K562 (cell line): Measurements from ENCODE around the gene CD82. TPM values are rescaled to one million over a fixed set of nuclear protein-coding genes. Genes with fewer than 3 reads are reported as not detected.

Experiments used
- ARID2 ChIP-seq: fragments of 450-650 bp; IDR thresholded peaks from 2 replicates; pipeline ENCODE4 v1.6.1; 2017; ENCODE audit warnings: antibody characterized with exemption, mild to moderate bottlenecking
- ARID3B ChIP-seq: fragments of 250-450 bp; sonication (Bioruptor Pico); IDR thresholded peaks from 2 replicates; pipeline ENCODE4 v1.4.0; 2020; ENCODE audit warnings: borderline replicate concordance
- CXXC5 ChIP-seq: fragments of 250-450 bp; sonication (Bioruptor Pico); IDR thresholded peaks from 2 replicates; pipeline ENCODE4 v1.8.0; 2022; ENCODE audit warnings: inconsistent platforms, mild to moderate bottlenecking, moderate library complexity
- EGR1 ChIP-seq: fragments of 450-650 bp; conservative IDR thresholded peaks from 2 replicates; pipeline ENCODE4 v1.6.1; 2017; ENCODE audit warnings: mild to moderate bottlenecking
- EP300 ChIP-seq: IDR thresholded peaks from 2 replicates; pipeline ENCODE4 v1.6.1; 2012; ENCODE audit warnings: low read length, improper control_type of control experiment
- MAX ChIP-seq: sonication (generic); formaldehyde crosslinking; IDR thresholded peaks from 2 replicates; pipeline ENCODE4 v1.9.0; 2022; ENCODE audit warnings: mild to moderate bottlenecking, missing genetic modification reagents
- MTA1 ChIP-seq: fragments of 450-650 bp; IDR thresholded peaks from 2 replicates; pipeline ENCODE4 v1.6.1; 2017; ENCODE audit warnings: borderline replicate concordance
- MYNN ChIP-seq, 2 experiments: sonication (generic); formaldehyde crosslinking in 1 of 2; IDR thresholded peaks; 2 replicates each; pipeline versions ENCODE4 v1.5.0 to v1.6.1; 2016 to 2020; ENCODE audit warnings: antibody characterized with exemption in 1 of 2, missing genetic modification reagents in 1 of 2
- PYGO2 ChIP-seq: fragments of 450-650 bp; IDR thresholded peaks from 2 replicates; pipeline ENCODE4 v1.6.1; 2016; ENCODE audit warnings: mild to moderate bottlenecking, missing genetic modification characterization, moderate library complexity, missing compliant biosample characterization
- RAD21 ChIP-seq, 2 experiments: fragments of 250-450 bp in 1 of 2; fragments of 450-650 bp in 1 of 2; sonication (Bioruptor Pico) in 1 of 2; formaldehyde crosslinking in 1 of 2; IDR thresholded peaks in 1 of 2; conservative IDR thresholded peaks in 1 of 2; 2 replicates each; pipeline versions ENCODE4 v1.4.0 to v1.8.0; 2020 to 2022; ENCODE audit warnings: mild to moderate bottlenecking in 2 of 2, moderate library complexity in 1 of 2
- RFX5 ChIP-seq: IDR thresholded peaks from 2 replicates; pipeline ENCODE4 v1.6.1; 2011; ENCODE audit warnings: low read depth, mild to moderate bottlenecking, improper control_type of control experiment, low read length
- SMAD4 ChIP-seq: fragments of 250-450 bp; sonication (Bioruptor Pico); conservative IDR thresholded peaks from 2 replicates; pipeline ENCODE4 v1.8.0; 2021; ENCODE audit warnings: inconsistent platforms, mild to moderate bottlenecking, moderate library complexity
- SMARCE1 ChIP-seq: fragments of 450-650 bp; IDR thresholded peaks from 2 replicates; pipeline ENCODE4 v1.7.1; 2016; ENCODE audit warnings: mild to moderate bottlenecking
- SUPT5H ChIP-seq: fragments of 450-650 bp; IDR thresholded peaks from 2 replicates; pipeline ENCODE4 v1.6.1; 2016
- TCF7 ChIP-seq: sonication (generic); IDR thresholded peaks from 2 replicates; pipeline ENCODE4 v1.6.1; 2016; ENCODE audit warnings: antibody characterized with exemption, borderline replicate concordance
- TEAD2 ChIP-seq: fragments of 450-650 bp; IDR thresholded peaks from 2 replicates; pipeline ENCODE4 v1.6.1; 2016; ENCODE audit warnings: missing genetic modification characterization, control low read depth, missing compliant biosample characterization
- TFAM ChIP-seq: fragments of 250-450 bp; sonication (Bioruptor Pico); conservative IDR thresholded peaks from 2 replicates; pipeline ENCODE4 v1.5.0; 2021; ENCODE audit warnings: mild to moderate bottlenecking, moderate library complexity
- ZNF134 ChIP-seq: fragments of 250-450 bp; sonication (Bioruptor Pico); conservative IDR thresholded peaks from 2 replicates; pipeline ENCODE4 v1.4.0; 2020
- polyA plus RNA-seq, 8 experiments: library from polyadenylated mRNA; depleted of rRNA in 4 of 8; stranded (reverse) in 5 of 8; unstranded in 3 of 8; fragments of >200 nt; fragmentation: Nextera tagmentation in 2 of 8; fragmentation: Illumina TruSeq in 1 of 8; extraction: Ambion mirVana in 2 of 8; extraction: Trizol in 1 of 8; gene quantifications; 2 replicates each; pipeline versions ENCODE4 v1.2.1 to v1.2.3, GENCODE V29; 2011 to 2014; ENCODE audit warnings: inconsistent platforms in 1 of 8, missing spikeins in 1 of 8
- total RNA-seq, 7 experiments: library from RNA; depleted of rRNA in 6 of 7; stranded (reverse); fragments of >200 nt in 6 of 7; fragmentation: Illumina TruSeq in 2 of 7; extraction: Trizol in 2 of 7; gene quantifications; 2 replicates each; pipeline versions ENCODE4 v1.2.1 to v1.2.3, GENCODE V29; 2011 to 2021; ENCODE audit warnings: low replicate concordance in 1 of 7
- TF ChIP-seq, protein P1 (sequence below): fragments of 250-450 bp; sonication (Bioruptor Pico); IDR thresholded peaks from 2 replicates; pipeline ENCODE4 v1.4.0; 2020
- TF ChIP-seq, protein P2 (sequence below): fragments of 450-650 bp; IDR thresholded peaks from 2 replicates; pipeline ENCODE4 v1.6.1; 2018; ENCODE audit not compliant: partially characterized antibody
- TF ChIP-seq, protein P3 (sequence below): fragments of 200-800 bp; sonication (Bioruptor generic); IDR thresholded peaks from 2 replicates; pipeline ENCODE4 v1.6.1; 2017; ENCODE audit warnings: missing genetic modification characterization, missing compliant biosample characterization

Gene CD82
- total and polyA plus RNA-seq, 9 of the 15 experiments (the other 6 are each of a cell fraction or from before 2014, with no cell fraction given) = 0.27 to 9.4 (median 3.0) TPM

GRCh38 chr11:44556735-44557409 is 8.6 kb upstream of the CD82 start (continued):
- TF ChIP-seq, protein P1, sequence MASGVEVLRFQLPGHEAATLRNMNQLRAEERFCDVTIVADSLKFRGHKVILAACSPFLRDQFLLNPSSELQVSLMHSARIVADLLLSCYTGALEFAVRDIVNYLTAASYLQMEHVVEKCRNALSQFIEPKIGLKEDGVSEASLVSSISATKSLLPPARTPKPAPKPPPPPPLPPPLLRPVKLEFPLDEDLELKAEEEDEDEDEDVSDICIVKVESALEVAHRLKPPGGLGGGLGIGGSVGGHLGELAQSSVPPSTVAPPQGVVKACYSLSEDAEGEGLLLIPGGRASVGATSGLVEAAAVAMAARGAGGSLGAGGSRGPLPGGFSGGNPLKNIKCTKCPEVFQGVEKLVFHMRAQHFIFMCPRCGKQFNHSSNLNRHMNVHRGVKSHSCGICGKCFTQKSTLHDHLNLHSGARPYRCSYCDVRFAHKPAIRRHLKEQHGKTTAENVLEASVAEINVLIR = no peak
- TF ChIP-seq MTA1 (no peak), RAD21 (CRISPR knock-in tag; conservative IDR thresholded peaks at IDR 0.05 in 1 of 2, IDR thresholded peaks at IDR 0.05 in 1 of 2) (peak; percentile 96 to 97), TFAM (CRISPR knock-in tag) (no peak), RFX5 (no peak), TCF7 (no peak), ARID3B (CRISPR knock-in tag) (no peak), PYGO2 (tag) (no peak), CXXC5 (CRISPR knock-in tag) (peak; percentile 21; the same call in 1 of the 2 replicates), MAX (CRISPR knock-in tag) (no peak), TEAD2 (tag) (no peak), EGR1 (no peak), ZNF134 (CRISPR knock-in tag) (no peak), ARID2 (peak; percentile 98), SMARCE1 (no peak), SUPT5H (no peak), EP300 (no peak), SMAD4 (0 out of 2 replicates have a peak, but pooled peaks have one; percentile 32), MYNN (IDR thresholded peaks at IDR 0.05) (no peak), MYNN (CRISPR knock-in tag; IDR thresholded peaks at IDR 0.05) (no peak)
- TF ChIP-seq, protein P2, sequence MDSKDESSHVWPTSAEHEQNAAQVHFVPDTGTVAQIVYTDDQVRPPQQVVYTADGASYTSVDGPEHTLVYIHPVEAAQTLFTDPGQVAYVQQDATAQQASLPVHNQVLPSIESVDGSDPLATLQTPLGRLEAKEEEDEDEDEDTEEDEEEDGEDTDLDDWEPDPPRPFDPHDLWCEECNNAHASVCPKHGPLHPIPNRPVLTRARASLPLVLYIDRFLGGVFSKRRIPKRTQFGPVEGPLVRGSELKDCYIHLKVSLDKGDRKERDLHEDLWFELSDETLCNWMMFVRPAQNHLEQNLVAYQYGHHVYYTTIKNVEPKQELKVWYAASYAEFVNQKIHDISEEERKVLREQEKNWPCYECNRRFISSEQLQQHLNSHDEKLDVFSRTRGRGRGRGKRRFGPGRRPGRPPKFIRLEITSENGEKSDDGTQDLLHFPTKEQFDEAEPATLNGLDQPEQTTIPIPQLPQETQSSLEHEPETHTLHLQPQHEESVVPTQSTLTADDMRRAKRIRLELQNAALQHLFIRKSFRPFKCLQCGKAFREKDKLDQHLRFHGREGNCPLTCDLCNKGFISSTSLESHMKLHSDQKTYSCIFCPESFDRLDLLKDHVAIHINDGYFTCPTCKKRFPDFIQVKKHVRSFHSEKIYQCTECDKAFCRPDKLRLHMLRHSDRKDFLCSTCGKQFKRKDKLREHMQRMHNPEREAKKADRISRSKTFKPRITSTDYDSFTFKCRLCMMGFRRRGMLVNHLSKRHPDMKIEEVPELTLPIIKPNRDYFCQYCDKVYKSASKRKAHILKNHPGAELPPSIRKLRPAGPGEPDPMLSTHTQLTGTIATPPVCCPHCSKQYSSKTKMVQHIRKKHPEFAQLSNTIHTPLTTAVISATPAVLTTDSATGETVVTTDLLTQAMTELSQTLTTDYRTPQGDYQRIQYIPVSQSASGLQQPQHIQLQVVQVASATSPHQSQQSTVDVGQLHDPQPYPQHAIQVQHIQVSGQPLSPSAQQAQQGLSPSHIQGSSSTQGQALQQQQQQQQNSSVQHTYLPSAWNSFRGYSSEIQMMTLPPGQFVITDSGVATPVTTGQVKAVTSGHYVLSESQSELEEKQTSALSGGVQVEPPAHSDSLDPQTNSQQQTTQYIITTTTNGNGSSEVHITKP = peak; percentile 66
- TF ChIP-seq, protein P3, sequence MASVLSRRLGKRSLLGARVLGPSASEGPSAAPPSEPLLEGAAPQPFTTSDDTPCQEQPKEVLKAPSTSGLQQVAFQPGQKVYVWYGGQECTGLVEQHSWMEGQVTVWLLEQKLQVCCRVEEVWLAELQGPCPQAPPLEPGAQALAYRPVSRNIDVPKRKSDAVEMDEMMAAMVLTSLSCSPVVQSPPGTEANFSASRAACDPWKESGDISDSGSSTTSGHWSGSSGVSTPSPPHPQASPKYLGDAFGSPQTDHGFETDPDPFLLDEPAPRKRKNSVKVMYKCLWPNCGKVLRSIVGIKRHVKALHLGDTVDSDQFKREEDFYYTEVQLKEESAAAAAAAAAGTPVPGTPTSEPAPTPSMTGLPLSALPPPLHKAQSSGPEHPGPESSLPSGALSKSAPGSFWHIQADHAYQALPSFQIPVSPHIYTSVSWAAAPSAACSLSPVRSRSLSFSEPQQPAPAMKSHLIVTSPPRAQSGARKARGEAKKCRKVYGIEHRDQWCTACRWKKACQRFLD (CRISPR knock-in tag) = no peak
